SH-SY5Y (cell line): ENCODE data around the gene ANGPTL4.

ENCODE experiments used
- GATA2 ChIP-seq: IDR thresholded peaks from 2 replicates; pipeline ENCODE4 v1.6.1; 2011; ENCODE audit warnings: mild to moderate bottlenecking, low read depth, low read length
- GATA3 ChIP-seq: IDR thresholded peaks from 2 replicates; pipeline ENCODE4 v1.6.1; 2011; ENCODE audit warnings: low read depth, mild to moderate bottlenecking, low read length, moderate library complexity

DNA sequence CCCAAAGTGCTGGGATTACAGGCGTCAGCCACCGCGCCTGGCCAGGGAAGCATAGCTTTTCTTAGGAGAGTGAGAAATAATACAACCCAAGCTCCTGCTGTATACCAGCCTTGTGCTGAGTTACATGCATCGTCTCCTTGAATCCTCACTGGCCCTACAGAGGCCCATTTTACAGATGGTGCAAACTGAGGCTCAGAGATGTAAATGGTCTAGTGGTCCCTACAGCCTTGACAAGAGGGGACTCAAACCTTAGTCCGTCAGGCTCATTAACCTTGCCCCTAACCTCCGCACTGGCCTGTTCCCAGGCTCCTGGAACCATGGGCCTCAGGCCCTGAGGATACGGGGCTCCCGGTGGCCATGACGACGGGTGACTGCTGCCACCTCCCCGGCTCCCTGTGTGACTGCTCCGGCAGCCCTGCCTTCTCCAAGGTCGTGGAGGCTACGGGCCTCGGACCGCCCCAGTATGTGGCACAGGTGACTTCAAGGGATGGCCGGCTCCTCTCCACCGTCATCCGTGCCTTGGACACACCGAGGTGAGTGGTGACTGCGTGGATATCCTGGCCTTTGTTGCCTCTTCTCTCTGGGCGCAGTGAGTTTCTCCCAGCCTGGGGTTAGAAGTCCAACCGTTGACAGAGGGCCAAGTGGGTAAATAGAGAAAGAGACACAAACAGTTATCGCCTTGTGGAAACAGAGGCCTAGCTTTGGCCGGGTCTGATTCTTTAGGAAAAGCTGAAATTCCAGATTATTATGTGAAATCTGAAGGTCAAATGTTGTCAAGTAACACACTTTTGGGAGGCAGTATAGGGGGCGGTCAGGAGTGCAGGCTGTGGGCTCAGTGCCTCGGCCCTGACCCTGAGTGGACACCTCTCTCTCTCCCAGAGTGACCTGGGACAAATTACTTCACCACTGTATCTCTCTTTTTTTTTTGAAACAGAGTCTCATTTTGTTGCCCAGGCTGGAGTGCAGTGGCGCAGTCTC lies 57.8 kb downstream of the ANGPTL4 start:
- TF ChIP-seq GATA2 (no peak), GATA3 (no peak)
